Adrenal gland (tissue), 12 donors: ENCODE measurements around the gene MS4A10. TPM values are rescaled to one million over a fixed set of nuclear protein-coding genes. Genes with fewer than 3 reads are reported as not detected.

ENCODE experiments used
- DNase-seq, 7 donors: peaks; one replicate each; pipeline ENCODE4 v3.0.0-alpha.2; 2019 to 2020
- H3K27ac ChIP-seq, 5 donors: fragments of 200-600 bp; sonication (generic) in 4 of 5; 1 replicate in 3 of 5; 2 replicates in 2 of 5; pipeline versions ENCODE4 v1.5.1 to v1.8.0; 2016 to 2020; ENCODE audit warnings: mild to moderate bottlenecking in 1 of 5
- H3K27me3 ChIP-seq: fragments of 200-600 bp; 2 replicates; pipeline ENCODE4 v1.8.0; 2021
- H3K36me3 ChIP-seq, 2 donors: fragments of 200-600 bp; replicated peaks in 1 of 2; 1 replicate in 1 of 2; 2 replicates in 1 of 2; pipeline versions ENCODE4 v1.5.1 to v1.8.0; 2018 to 2022
- H3K4me1 ChIP-seq, 2 donors: fragments of 200-600 bp; replicated peaks in 1 of 2; 1 replicate in 1 of 2; 2 replicates in 1 of 2; pipeline versions ENCODE4 v1.5.1 to v1.8.0; 2018 to 2021
- H3K4me3 ChIP-seq, 4 donors: fragments of 200-600 bp; sonication (generic) in 3 of 4; one replicate each; pipeline ENCODE4 v1.5.1; 2016 to 2018
- H3K9me3 ChIP-seq, 3 donors: fragments of 200-600 bp; sonication (generic) in 1 of 3; replicated peaks in 1 of 3; 1 replicate in 2 of 3; 2 replicates in 1 of 3; pipeline versions ENCODE4 v1.5.1 to v1.8.0; 2016 to 2021
- POLR2A ChIP-seq, 2 donors: fragments of 450-650 bp; IDR thresholded peaks; one replicate each; pipeline ENCODE4 v1.6.1; 2017; ENCODE audit warnings: antibody characterized with exemption in 2 of 2, mild to moderate bottlenecking in 2 of 2, moderate library complexity in 1 of 2
- WGBS, 4 donors: extraction: QIAGEN DNeasy Blood & Tissue Kit in 2 of 4; methylation state at CpG; one replicate each; pipeline versions ENCODE4 v1.1.5 to v1.1.7; 2013 to 2017; 5-methylcytosine and 5-hydroxymethylcytosine counted together
- intact Hi-C, 2 donors: fragments of 100-400 bp; cut with DNase I; formaldehyde crosslinking; loops; one replicate each; pipeline versions ENCODE4 v1.14.1 to v1.15.0; 2022 to 2023
- polyA plus RNA-seq, 3 donors: library from polyadenylated mRNA; stranded (reverse); fragments of 200-250 nt in 2 of 3; fragments of 350-450 nt in 1 of 3; fragmentation: Illumina TruSeq in 1 of 3; extraction: RNeasy Lipid Tissue Mini Kit (QIAGEN cat#74804) in 1 of 3; gene quantifications; one replicate each; pipeline ENCODE4 v1.2.3, GENCODE V29; 2013 to 2014
- total RNA-seq, 9 donors: library from RNA; depleted of rRNA in 4 of 9; stranded (reverse); fragments of >200 nt in 4 of 9; fragments of 120-200 nt in 1 of 9; fragmentation: NEBNext Ultra II Directional in 1 of 9; extraction: Animal tissue kit (Norgen Biotek cat#: 25700) in 1 of 9; gene quantifications; one replicate each; pipeline versions ENCODE4 v1.1.0 to v1.2.4, GENCODE V29; 2013 to 2023
- TF ChIP-seq, protein P1 (sequence below), 6 experiments: fragments of 450-650 bp in 4 of 6; fragments of 200-600 bp in 2 of 6; sonication (generic) in 1 of 6; IDR thresholded peaks; 1 replicate in 5 of 6; 2 replicates in 1 of 6; pipeline versions ENCODE4 v1.5.1 to v1.8.0; 2016 to 2021; ENCODE audit warnings: antibody characterized with exemption in 6 of 6, mild to moderate bottlenecking in 2 of 6, moderate library complexity in 1 of 6
- donor health status: healthy with polysubstance abuse.
- donor health status: Bipolar disorder and iron deficiency.
- donor health status: DM: yes; HTN: yes; CAD: no.
- donor health status: DM: no; HTN: no; CAD: no.
- donor health status: DM: no; HTN: no; CAD: no.
- donor health status: DM: yes; HTN: yes; CAD: no.

The MS4A10 gene
- total and polyA plus RNA-seq, 12 donors: not detected

DNA sequence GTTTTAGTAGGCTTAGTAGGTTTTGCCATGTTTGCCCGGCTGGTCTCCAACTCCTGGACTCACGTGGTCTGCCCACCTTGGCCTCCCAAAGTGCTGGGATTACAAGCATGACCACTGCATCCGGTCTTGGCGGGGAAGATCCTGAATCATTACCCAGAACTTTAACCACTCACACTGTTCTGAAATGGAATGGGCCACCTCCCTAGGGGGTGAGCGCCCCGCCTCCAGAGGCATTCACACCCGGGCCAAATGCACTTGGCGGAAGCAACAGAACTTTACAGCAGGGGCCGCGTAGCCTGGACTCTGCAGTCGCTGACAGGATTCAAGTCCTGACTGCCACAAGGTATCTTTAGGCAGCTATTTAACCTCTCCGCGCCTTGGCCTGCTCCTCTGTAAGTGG lies 62.1 kb downstream of the MS4A10 start:
- TF ChIP-seq POLR2A (IDR thresholded peaks at IDR 0.05): no peak
- TF ChIP-seq, protein P1, sequence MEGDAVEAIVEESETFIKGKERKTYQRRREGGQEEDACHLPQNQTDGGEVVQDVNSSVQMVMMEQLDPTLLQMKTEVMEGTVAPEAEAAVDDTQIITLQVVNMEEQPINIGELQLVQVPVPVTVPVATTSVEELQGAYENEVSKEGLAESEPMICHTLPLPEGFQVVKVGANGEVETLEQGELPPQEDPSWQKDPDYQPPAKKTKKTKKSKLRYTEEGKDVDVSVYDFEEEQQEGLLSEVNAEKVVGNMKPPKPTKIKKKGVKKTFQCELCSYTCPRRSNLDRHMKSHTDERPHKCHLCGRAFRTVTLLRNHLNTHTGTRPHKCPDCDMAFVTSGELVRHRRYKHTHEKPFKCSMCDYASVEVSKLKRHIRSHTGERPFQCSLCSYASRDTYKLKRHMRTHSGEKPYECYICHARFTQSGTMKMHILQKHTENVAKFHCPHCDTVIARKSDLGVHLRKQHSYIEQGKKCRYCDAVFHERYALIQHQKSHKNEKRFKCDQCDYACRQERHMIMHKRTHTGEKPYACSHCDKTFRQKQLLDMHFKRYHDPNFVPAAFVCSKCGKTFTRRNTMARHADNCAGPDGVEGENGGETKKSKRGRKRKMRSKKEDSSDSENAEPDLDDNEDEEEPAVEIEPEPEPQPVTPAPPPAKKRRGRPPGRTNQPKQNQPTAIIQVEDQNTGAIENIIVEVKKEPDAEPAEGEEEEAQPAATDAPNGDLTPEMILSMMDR (IDR thresholded peaks at IDR 0.05): no peak
- Histone ChIP-seq H3K9me3 (no peaks in the 10 kb centered on the region), H3K4me3 (no peak overlapping the region), H3K4me1 (peaks cover 17 to 30% of the 10 kb centered on the region in 2 donors), H3K27me3 (no peaks in the 10 kb centered on the region), H3K36me3 (peaks cover 0 to 39% of the 10 kb centered on the region in 2 donors), H3K27ac (no peak overlapping the region)
- intact Hi-C loops: no loop called here
- DNase-seq: no peak
- 71 to 84% (median 79%) methylated on average over 7 to 13 of the region's 13 CpGs for WGBS, 4 donors

DNA sequence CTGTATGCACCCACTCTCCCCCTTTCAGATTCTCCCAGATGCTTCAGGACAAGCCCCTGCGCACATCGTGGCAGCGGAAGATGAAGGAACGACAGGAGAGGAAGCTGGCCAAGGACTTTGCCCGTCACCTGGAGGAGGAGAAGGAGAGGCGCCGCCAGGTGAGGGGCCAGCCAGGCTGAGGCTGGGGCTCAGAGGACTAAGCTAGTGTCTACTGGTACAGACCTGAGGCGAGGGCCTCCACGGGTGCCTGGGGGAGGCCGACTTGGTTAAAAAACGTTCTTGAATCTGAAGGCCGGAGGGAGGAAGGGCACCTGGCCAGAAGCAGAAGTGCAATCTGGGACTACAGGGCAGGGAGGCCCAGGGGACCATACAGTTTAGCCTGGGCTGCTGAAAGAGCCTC lies 62.8 kb downstream of the MS4A10 start:
- intact Hi-C loops: no loop called here
- H3K27me3 ChIP-seq: no peaks in the 10 kb centered on the region
- WGBS, 4 donors: 72 to 76% (median 74%) methylated on average over 12 of the region's 12 CpGs
- H3K4me1 ChIP-seq: peaks cover 14 to 25% of the 10 kb centered on the region in 2 donors
- no peak for DNase-seq
- H3K4me3 ChIP-seq: no peak overlapping the region
- no peaks in the 10 kb centered on the region for H3K9me3 ChIP-seq
- no peak overlapping the region for H3K27ac ChIP-seq
- H3K36me3 ChIP-seq: peaks cover 0 to 39% of the 10 kb centered on the region in 2 donors
- TF ChIP-seq, protein P1 (IDR thresholded peaks at IDR 0.05): no peak
- no peak for TF ChIP-seq POLR2A (IDR thresholded peaks at IDR 0.05)

DNA sequence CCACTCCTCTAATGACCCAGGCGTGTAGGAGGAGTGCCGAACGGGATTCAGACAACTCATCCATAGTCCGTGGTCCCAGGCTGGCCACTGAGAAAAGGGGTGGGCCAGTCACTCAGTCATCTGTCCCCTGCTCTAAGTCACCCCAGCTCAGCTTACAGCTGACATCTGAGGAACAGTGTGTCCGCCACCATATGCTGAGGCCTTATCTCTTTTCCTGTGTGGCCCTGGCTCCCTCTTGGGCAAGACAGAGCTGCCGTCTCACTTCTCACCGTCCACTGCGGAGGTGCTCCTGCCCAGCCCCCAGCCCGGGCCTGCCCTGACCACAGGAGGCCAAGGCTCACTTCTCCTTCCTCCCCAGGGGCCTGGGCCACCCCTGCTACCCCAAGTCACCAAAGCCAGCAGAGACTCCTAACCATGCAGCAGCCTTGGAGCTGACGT lies 63.6 kb downstream of the MS4A10 start:
- DNase-seq: no peak
- intact Hi-C loops: no loop called here
- 71 to 83% (median 78%) methylated on average over 9 to 10 of the region's 10 CpGs for WGBS, 4 donors
- Histone ChIP-seq H3K27me3 (no peaks in the 10 kb centered on the region), H3K27ac (no peak overlapping the region), H3K4me1 (peaks cover 5 to 16% of the 10 kb centered on the region in 2 donors), H3K36me3 (peaks cover 0 to 39% of the 10 kb centered on the region in 2 donors), H3K9me3 (no peaks in the 10 kb centered on the region), H3K4me3 (no peak overlapping the region)
- no peak for TF ChIP-seq POLR2A (IDR thresholded peaks at IDR 0.05)
- TF ChIP-seq, protein P1 (IDR thresholded peaks at IDR 0.05): no peak

DNA sequence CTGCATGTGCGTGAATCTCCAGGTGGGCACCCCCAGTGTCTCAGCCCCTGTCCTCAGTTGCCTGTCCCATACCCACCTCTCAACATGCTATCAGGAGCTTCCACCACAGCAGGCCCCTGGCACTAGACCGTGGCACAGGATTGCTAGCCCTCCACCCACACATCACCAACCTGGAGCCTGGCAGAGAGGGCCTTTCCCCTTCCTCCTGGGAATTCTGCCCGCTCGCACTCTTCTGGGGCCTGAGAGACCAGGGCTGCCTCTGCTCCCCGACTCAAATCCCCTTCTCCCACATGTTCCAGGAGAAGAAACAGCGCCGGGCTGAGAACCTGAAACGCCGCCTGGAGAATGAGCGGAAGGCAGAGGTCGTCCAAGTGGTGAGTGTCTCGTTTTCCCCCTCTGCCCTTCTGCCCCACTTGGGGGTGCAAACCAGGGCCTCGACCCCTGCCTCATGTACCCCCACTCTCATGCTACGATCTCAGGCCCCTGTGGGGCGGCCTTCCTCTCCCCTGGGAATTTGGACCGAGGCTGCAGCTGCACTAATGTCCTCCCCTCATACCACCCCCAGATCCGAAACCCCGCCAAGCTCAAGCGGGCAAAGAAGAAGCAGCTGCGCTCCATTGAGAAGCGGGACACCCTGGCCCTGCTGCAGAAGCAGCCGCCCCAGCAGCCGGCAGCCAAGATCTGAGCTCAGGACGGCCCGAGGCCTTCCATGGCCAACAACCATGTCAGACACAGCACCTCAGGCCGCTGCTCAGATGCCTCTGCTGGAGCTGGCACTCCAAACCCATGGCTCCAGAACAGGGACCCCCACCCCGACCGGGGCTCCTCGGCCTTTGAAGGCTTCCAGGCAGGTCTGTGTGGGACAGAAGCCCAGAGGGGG lies 64.7 kb downstream of the MS4A10 start:
- no peak overlapping the region for H3K27ac ChIP-seq
- no peak for DNase-seq
- 89 to 94% (median 91%) methylated on average over 20 to 29 of the region's 29 CpGs for WGBS, 4 donors
- H3K4me3 ChIP-seq: no peak overlapping the region
- peaks cover 0 to 5% of the 10 kb centered on the region in 2 donors for H3K4me1 ChIP-seq
- no peaks in the 10 kb centered on the region for H3K27me3 ChIP-seq
- intact Hi-C loops: no loop called here
- TF ChIP-seq POLR2A (IDR thresholded peaks at IDR 0.05): no peak
- TF ChIP-seq, protein P1 (IDR thresholded peaks at IDR 0.05): no peak
- H3K36me3 ChIP-seq: peaks cover 0 to 39% of the 10 kb centered on the region in 2 donors
- H3K9me3 ChIP-seq: no peaks in the 10 kb centered on the region

Other genes with a start within 250 kb of the MS4A10 start
- gene MS4A8, start 85.7 kb upstream of the MS4A10 start, total RNA-seq: under 1 TPM in 2 of 9 donors, not detected in 7; 0.46 to 0.67 TPM
- 1 to 10 TPM in 2 of 3 donors, under 1 TPM in 1; 0.27 to 2.0 (median 1.5) TPM for gene MS4A8, start 85.7 kb upstream of the MS4A10 start, polyA plus RNA-seq
- gene MS4A18, start 60.6 kb upstream of the MS4A10 start, total RNA-seq: not detected
- not detected for gene MS4A18, start 60.6 kb upstream of the MS4A10 start, polyA plus RNA-seq
- gene MS4A15, start 28.5 kb upstream of the MS4A10 start, total RNA-seq: under 1 TPM in 2 of 9 donors, not detected in 7; 0.25 to 0.28 TPM
- gene MS4A15, start 28.5 kb upstream of the MS4A10 start, polyA plus RNA-seq: under 1 TPM in 2 of 3 donors, not detected in 1; 0.07 to 0.22 TPM
- 10 to 100 TPM; 25.1 to 52.4 (median 30.2) TPM for gene CCDC86, start 56.8 kb downstream of the MS4A10 start, total RNA-seq
- 10 to 100 TPM; 14.7 to 50.9 (median 22.6) TPM for gene CCDC86, start 56.8 kb downstream of the MS4A10 start, polyA plus RNA-seq
- under 1 TPM in 3 of 9 donors, not detected in 6; 0.18 to 0.61 (median 0.27) TPM for gene PTGDR2, start 70.6 kb downstream of the MS4A10 start, total RNA-seq
- under 1 TPM in 2 of 3 donors, not detected in 1; 0.17 to 0.24 TPM for gene PTGDR2, start 70.6 kb downstream of the MS4A10 start, polyA plus RNA-seq
- gene ZP1, start 82.2 kb downstream of the MS4A10 start, total RNA-seq: 1 to 10 TPM in 3 of 9 donors, under 1 TPM in 4, not detected in 2; 0.25 to 6.3 (median 0.83) TPM
- 1 to 10 TPM in 1 of 3 donors, under 1 TPM in 2; 0.24 to 1.4 (median 0.48) TPM for gene ZP1, start 82.2 kb downstream of the MS4A10 start, polyA plus RNA-seq
- gene PRPF19, start 121.3 kb downstream of the MS4A10 start, total RNA-seq: 100 to 1,000 TPM in 3 of 9 donors, 10 to 100 TPM in 6; 45.5 to 129 (median 97.1) TPM
- gene PRPF19, start 121.3 kb downstream of the MS4A10 start, polyA plus RNA-seq: 100 to 1,000 TPM; 101 to 107 (median 103) TPM
- 100 to 1,000 TPM in 3 of 9 donors, 10 to 100 TPM in 6; 29.3 to 115 (median 86.7) TPM for gene TMEM109, start 128.8 kb downstream of the MS4A10 start, total RNA-seq
- 10 to 100 TPM; 38.0 to 66.3 (median 65.0) TPM for gene TMEM109, start 128.8 kb downstream of the MS4A10 start, polyA plus RNA-seq
- 10 to 100 TPM; 14.4 to 66.1 (median 39.6) TPM for gene TMEM132A, start 139.1 kb downstream of the MS4A10 start, total RNA-seq
- gene TMEM132A, start 139.1 kb downstream of the MS4A10 start, polyA plus RNA-seq: 10 to 100 TPM in 2 of 3 donors, 1 to 10 TPM in 1; 3.4 to 48.9 (median 37.9) TPM
- 10 to 100 TPM in 8 of 9 donors, 1 to 10 TPM in 1; 6.7 to 34.9 (median 28.9) TPM for gene SLC15A3, start 166.8 kb downstream of the MS4A10 start, total RNA-seq
- gene SLC15A3, start 166.8 kb downstream of the MS4A10 start, polyA plus RNA-seq: 10 to 100 TPM; 15.8 to 57.7 (median 37.2) TPM
- 1 to 10 TPM in 7 of 9 donors, under 1 TPM in 2; 0.22 to 8.4 (median 2.2) TPM for gene CD6, start 186.3 kb downstream of the MS4A10 start, total RNA-seq
- 1 to 10 TPM in 1 of 3 donors, under 1 TPM in 2; 0.37 to 3.0 (median 0.67) TPM for gene CD6, start 186.3 kb downstream of the MS4A10 start, polyA plus RNA-seq